Subcutaneous preadipocyte (primary cell): ENCODE results near the gene PIGA. TPM values are rescaled to one million over a fixed set of nuclear protein-coding genes. Genes with fewer than 3 reads are reported as not detected.

Experiments
- total RNA-seq: library from RNA; depleted of rRNA; stranded (reverse); fragments of >200 nt; gene quantifications from 2 replicates; pipeline ENCODE4 v1.2.3, GENCODE V29; 2012

Gene PIGA
- total RNA-seq: 6.2 and 11.1 TPM in 2 replicates

GRCh38 chrX:15335135-15336022 lies at the start of gene PIGA:
PIGA (minus strand) TSS chrX:15335523; CDS start chrX:15331930, 3,593 bp downstream.

GRCh38 chrX:15384304-15384703 lies 49.0 kb upstream of the PIGA start, which contains the start of gene VEGFD:
VEGFD (minus strand) TSS chrX:15384413; CDS start chrX:15383946, 467 bp downstream.

DNA sequence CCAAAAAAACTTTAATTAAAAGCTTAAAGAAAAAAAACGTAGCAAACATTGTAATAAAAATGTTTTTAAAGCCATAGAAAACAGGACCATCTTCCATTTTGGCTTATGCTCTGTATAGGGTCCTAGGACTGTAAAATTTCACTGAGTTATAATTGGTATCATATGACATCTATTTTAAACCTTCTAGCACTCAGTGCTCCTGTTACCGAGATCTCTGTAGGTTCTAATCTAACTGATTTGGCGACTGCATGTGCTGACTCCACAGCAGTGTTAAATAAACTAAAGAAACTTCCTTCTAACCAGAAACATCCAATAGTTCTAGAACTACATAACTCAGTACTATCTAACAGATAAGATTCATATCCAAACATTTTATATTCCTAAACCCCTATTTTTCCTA lies 19.8 kb downstream of the PIGA start, which contains the start of gene ASB11:
TSS of gene ASB11 (minus strand) at position 132 of the 400 bp plus-strand sequence. CDS start at position 97, 35 bp downstream.

DNA sequence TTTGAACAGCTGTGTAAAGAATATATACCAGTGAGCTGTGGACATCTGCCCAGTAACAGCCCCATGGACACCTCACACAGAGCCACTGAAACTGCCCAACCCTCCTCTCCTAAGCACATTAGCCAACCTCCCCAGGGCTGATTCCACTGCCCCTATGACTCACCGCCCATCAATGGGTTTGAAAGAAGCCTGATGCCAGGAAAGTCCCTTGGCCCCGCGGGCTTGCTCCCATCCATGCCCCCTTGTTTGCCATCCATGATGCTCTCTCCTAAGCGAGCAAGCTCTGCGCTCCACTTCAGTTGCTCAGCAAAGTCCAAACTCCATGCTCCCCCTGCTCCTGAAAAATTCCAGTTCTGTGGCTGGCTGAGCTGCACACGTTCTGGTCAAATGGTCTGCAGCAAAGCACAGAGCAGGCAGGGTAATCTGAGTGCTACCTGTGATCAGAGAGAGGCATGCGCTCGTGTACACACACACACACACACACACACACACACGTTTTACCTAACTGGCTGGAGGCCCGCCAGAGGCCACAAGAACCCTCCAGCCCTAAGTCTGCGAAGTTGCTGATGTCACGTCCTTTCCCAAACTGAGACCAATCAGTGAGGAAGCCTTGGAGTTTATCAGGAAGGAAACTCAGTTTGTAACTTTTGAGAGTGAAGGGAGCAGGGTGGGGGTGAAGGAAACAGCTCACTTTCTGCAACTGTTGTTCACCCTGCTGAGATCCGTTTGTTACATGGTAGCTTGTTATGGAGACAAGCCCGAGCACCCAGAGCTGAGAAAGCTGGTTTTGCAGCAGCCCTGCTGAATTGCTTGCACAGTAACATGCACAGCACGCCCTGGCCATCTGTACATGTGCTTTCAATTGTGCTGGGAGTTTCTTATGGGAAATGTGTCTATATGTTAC lies 65.5 kb downstream of the PIGA start, which contains the start of gene ASB9:
TSS of gene ASB9 (minus strand) at position 466 of the 904 bp plus-strand sequence. CDS start at position 257, 209 bp downstream.

Other genes starting within 250 kb of the PIGA start
- gene ASB9, start 65.4 kb downstream of the PIGA start, total RNA-seq: 2.2 and 2.6 TPM in 2 replicates
- gene ASB11, start 19.9 kb downstream of the PIGA start, total RNA-seq: not detected in 2 replicates
- gene VEGFD, start 48.9 kb upstream of the PIGA start, total RNA-seq: 0.78 and 1.1 TPM in 2 replicates
- gene PIR, start 157.8 kb upstream of the PIGA start, total RNA-seq: 11.9 and 12.1 TPM in 2 replicates
- gene BMX, start 165.3 kb upstream of the PIGA start, total RNA-seq: not detected in 2 replicates